Upper lobe of left lung (tissue), 4 donors: ENCODE data around the gene SNAPIN.

Experiments
- CTCF ChIP-seq, 6 experiments: fragments of 450-650 bp in 4 of 6; fragments of 200-600 bp in 2 of 6; sonication (generic) in 2 of 6; IDR thresholded peaks; one replicate each; pipeline ENCODE4 v1.5.1; 2016 to 2019; ENCODE audit warnings: antibody characterized with exemption in 6 of 6
- EP300 ChIP-seq, 4 donors: sonication (generic); formaldehyde crosslinking; IDR thresholded peaks; one replicate each; pipeline ENCODE4 v1.5.1; 2017; ENCODE audit warnings: antibody characterized with exemption in 4 of 4, control low read depth in 2 of 4
- POLR2A ChIP-seq, 4 donors: fragments of 450-650 bp; IDR thresholded peaks; one replicate each; pipeline ENCODE4 v1.5.1; 2016 to 2017; ENCODE audit warnings: antibody characterized with exemption in 4 of 4, mild to moderate bottlenecking in 2 of 4

- TF ChIP-seq CTCF (IDR thresholded peaks at IDR 0.05) (no peak), EP300 (IDR thresholded peaks at IDR 0.05) (no peak), POLR2A (IDR thresholded peaks at IDR 0.05) (no peak)
Measured at GRCh38 chr1:153629971-153630370, 28.5 kb upstream of the SNAPIN start.
